CD14-positive monocyte (primary cell): ENCODE results near the gene KLF3. TPM values are rescaled to one million over a fixed set of nuclear protein-coding genes. Genes with fewer than 3 reads are reported as not detected.
A peak's percentile ranks its signal among the peaks of the same experiment; 100 is the strongest.

Source experiments
- DNase-seq, 3 donors: peaks; one replicate each; pipeline ENCODE4 v3.0.0-alpha.2; 2011 to 2022
- H2AFZ ChIP-seq: 2 replicates; pipeline ENCODE4 v1.6.0; 2012; ENCODE audit warnings: mild to moderate bottlenecking, low read depth, low read length, inconsistent platforms; ENCODE audit not compliant: insufficient read depth, poor library complexity, severe bottlenecking
- H3K27ac ChIP-seq, 2 donors: 1 replicate in 1 of 2; 2 replicates in 1 of 2; pipeline ENCODE4 v1.5.1; 2012 to 2013; ENCODE audit warnings: low read length in 2 of 2, control low read depth in 1 of 2, inconsistent platforms in 1 of 2, low read depth in 1 of 2, mild to moderate bottlenecking in 1 of 2
- H3K27me3 ChIP-seq, 2 donors: one replicate each; pipeline versions ENCODE4 v1.6.0 to v1.6.1; 2011 to 2013; ENCODE audit warnings: low read length in 2 of 2; ENCODE audit not compliant: control insufficient read depth in 2 of 2, insufficient read depth in 2 of 2
- H3K36me3 ChIP-seq, 2 donors: replicated peaks in 1 of 2; 1 replicate in 1 of 2; 2 replicates in 1 of 2; pipeline versions ENCODE4 v1.5.1 to v1.6.1; 2012 to 2013; ENCODE audit warnings: low read length in 2 of 2, control low read depth in 1 of 2, inconsistent platforms in 1 of 2, mild to moderate bottlenecking in 1 of 2; ENCODE audit not compliant: insufficient read depth in 2 of 2, control insufficient read depth in 1 of 2
- H3K4me1 ChIP-seq, 2 donors: 1 replicate in 1 of 2; 2 replicates in 1 of 2; pipeline versions ENCODE4 v1.5.1 to v1.6.1; 2012 to 2013; ENCODE audit warnings: low read length in 2 of 2, control low read depth in 1 of 2, inconsistent platforms in 1 of 2, mild to moderate bottlenecking in 1 of 2, moderate library complexity in 1 of 2; ENCODE audit not compliant: insufficient read depth in 2 of 2, control insufficient read depth in 1 of 2
- H3K4me2 ChIP-seq: replicated peaks from 2 replicates; pipeline ENCODE3; 2012; ENCODE audit warnings: low read length, moderate library complexity, mild to moderate bottlenecking; ENCODE audit not compliant: poor library complexity, severe bottlenecking; ENCODE audit errors: extremely low read depth
- H3K4me3 ChIP-seq, 3 experiments: fragments of 200-600 bp in 1 of 3; sonication (generic) in 1 of 3; replicated peaks in 1 of 3; 1 replicate in 2 of 3; 2 replicates in 1 of 3; pipeline ENCODE4 v1.5.1; 2011 to 2013; ENCODE audit warnings: low read length in 3 of 3, mild to moderate bottlenecking in 3 of 3, control low read depth in 2 of 3, low read depth in 2 of 3, inconsistent platforms in 1 of 3, moderate library complexity in 1 of 3
- H3K79me2 ChIP-seq: 2 replicates; pipeline ENCODE4 v1.6.0; 2012; ENCODE audit warnings: mild to moderate bottlenecking, control low read depth, inconsistent platforms, low read length, moderate library complexity; ENCODE audit not compliant: insufficient read depth
- H3K9ac ChIP-seq: 2 replicates; pipeline ENCODE4 v1.6.0; 2017; ENCODE audit warnings: low read length, mild to moderate bottlenecking; ENCODE audit not compliant: insufficient read depth, poor library complexity, severe bottlenecking
- H3K9me3 ChIP-seq, 2 donors: replicated peaks in 1 of 2; 1 replicate in 1 of 2; 2 replicates in 1 of 2; pipeline versions ENCODE4 v1.5.1 to v1.6.1; 2012 to 2013; ENCODE audit warnings: low read length in 2 of 2, control low read depth in 1 of 2; ENCODE audit not compliant: control insufficient read depth in 1 of 2, insufficient read depth in 1 of 2
- H4K20me1 ChIP-seq: 2 replicates; pipeline ENCODE4 v1.6.0; 2012; ENCODE audit warnings: mild to moderate bottlenecking, low read length, control low read depth, moderate library complexity; ENCODE audit not compliant: insufficient read depth
- H3K27ac Mint-ChIP-seq, 7 donors: one replicate each; pipeline ENCODE4 v1.8.0; 2020; ENCODE audit warnings: mild to moderate bottlenecking in 7 of 7, mixed read lengths in 7 of 7, moderate library complexity in 6 of 7, inconsistent platforms in 2 of 7
- H3K27me3 Mint-ChIP-seq, 3 donors: one replicate each; pipeline ENCODE4 v1.8.0; 2021 to 2022; ENCODE audit warnings: low read depth in 3 of 3, mild to moderate bottlenecking in 3 of 3, mixed read lengths in 3 of 3, moderate library complexity in 3 of 3, inconsistent platforms in 1 of 3
- H3K36me3 Mint-ChIP-seq, 2 donors: one replicate each; pipeline ENCODE4 v1.8.0; 2020; ENCODE audit warnings: mixed read lengths in 2 of 2, inconsistent platforms in 1 of 2, mild to moderate bottlenecking in 1 of 2
- H3K4me1 Mint-ChIP-seq: one replicate; pipeline ENCODE4 v1.8.0; 2020; ENCODE audit warnings: mild to moderate bottlenecking, mixed read lengths
- H3K4me3 Mint-ChIP-seq, 2 donors: one replicate each; pipeline ENCODE4 v1.8.0; 2020; ENCODE audit warnings: mild to moderate bottlenecking in 2 of 2, mixed read lengths in 2 of 2, moderate library complexity in 1 of 2
- H3K9me3 Mint-ChIP-seq, 7 donors: one replicate each; pipeline ENCODE4 v1.8.0; 2020 to 2022; ENCODE audit warnings: mixed read lengths in 7 of 7, mild to moderate bottlenecking in 6 of 7, moderate library complexity in 6 of 7, inconsistent platforms in 2 of 7
- WGBS: methylation state at CpG from one replicate; pipeline ENCODE4 v1.1.5; 2013; ENCODE audit warnings: missing lambda C conversion rate; ENCODE audit not compliant: insufficient coverage; 5-methylcytosine and 5-hydroxymethylcytosine counted together
- intact Hi-C, 2 donors: fragments of 100-400 bp; cut with micrococcal nuclease; formaldehyde crosslinking; loops; one replicate each; pipeline versions ENCODE4 v1.15.0 to v1.15.1; 2023
- polyA plus RNA-seq, 3 donors: library from polyadenylated mRNA; depleted of rRNA in 1 of 3; unstranded in 2 of 3; stranded (reverse) in 1 of 3; fragments of 300-500 nt in 2 of 3; fragments of >200 nt in 1 of 3; fragmentation: Illumina TruSeq in 2 of 3; gene quantifications; 1 replicate in 2 of 3; 2 replicates in 1 of 3; pipeline ENCODE4 v1.2.3, GENCODE V29; 2012 to 2021
- TF ChIP-seq, protein P1 (sequence below): fragments of 200-600 bp; IDR thresholded peaks from one replicate; pipeline ENCODE4 v1.8.0; 2022; ENCODE audit warnings: antibody characterized with exemption, mild to moderate bottlenecking

KLF3 gene
- polyA plus RNA-seq, 3 donors: 46.3 to 95.7 (median 53.9) TPM

DNA sequence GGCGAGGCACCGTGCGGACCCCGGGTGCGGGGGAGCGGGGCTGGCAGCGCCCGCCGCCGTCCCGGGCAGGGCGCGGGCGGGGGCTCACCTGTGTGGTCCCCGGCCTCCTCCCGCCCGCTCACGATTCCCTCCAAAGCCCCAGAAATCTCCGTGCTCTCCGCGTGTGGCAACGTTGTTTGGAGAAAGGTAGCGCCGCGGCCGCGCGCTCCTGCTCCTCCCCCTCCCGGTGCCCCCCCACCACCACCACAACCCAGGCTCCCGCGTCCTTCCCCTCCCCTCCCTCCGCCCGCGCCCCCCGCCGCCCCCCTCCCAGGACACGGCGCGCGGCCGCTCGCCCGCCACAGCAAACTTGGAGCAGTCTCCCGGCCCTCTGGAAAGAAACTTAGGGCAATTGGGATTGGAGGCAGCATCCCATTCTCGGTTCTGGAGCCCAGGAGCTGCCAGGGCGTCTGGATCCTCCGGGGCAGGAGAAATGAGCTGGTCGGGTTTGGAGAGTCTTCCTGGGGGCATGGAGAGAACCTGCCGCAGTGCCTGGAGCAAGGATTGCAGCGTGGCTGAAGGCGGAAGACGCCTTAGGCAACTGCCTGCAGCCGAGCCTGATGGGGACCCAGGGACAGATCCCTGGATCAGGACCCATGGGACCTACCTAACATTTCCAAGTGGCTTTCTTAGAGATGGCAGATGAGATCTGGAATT is 855 bp downstream of the KLF3 start:
- H3K9me3 Mint-ChIP-seq: peaks cover 0 to 5% (median 3%) of the 10 kb centered on the region in 7 donors
- Histone ChIP-seq H3K4me3 (peak overlapping the region; percentile 84 to 98 (median 94)), H2AFZ (peak overlapping the region; percentile 46), H3K4me1 (peaks cover 49 to 63% of the 10 kb centered on the region in 2 donors), H3K79me2 (peaks cover 77% of the 10 kb centered on the region), H3K27me3 (no peaks in the 10 kb centered on the region), H3K9me3 (no peaks in the 10 kb centered on the region), H3K27ac (peak overlapping the region; percentile 85 to 95), H3K9ac (peak overlapping the region; percentile 98), H3K36me3 (no peaks in the 10 kb centered on the region), H4K20me1 (peaks cover 13% of the 10 kb centered on the region), H3K4me2 (peak overlapping the region; percentile 78)
- TF ChIP-seq, protein P1, sequence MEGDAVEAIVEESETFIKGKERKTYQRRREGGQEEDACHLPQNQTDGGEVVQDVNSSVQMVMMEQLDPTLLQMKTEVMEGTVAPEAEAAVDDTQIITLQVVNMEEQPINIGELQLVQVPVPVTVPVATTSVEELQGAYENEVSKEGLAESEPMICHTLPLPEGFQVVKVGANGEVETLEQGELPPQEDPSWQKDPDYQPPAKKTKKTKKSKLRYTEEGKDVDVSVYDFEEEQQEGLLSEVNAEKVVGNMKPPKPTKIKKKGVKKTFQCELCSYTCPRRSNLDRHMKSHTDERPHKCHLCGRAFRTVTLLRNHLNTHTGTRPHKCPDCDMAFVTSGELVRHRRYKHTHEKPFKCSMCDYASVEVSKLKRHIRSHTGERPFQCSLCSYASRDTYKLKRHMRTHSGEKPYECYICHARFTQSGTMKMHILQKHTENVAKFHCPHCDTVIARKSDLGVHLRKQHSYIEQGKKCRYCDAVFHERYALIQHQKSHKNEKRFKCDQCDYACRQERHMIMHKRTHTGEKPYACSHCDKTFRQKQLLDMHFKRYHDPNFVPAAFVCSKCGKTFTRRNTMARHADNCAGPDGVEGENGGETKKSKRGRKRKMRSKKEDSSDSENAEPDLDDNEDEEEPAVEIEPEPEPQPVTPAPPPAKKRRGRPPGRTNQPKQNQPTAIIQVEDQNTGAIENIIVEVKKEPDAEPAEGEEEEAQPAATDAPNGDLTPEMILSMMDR: no peak
- H3K4me1 Mint-ChIP-seq: peaks cover 57% of the 10 kb centered on the region
- 0% methylated on average over 25 of the region's 53 CpGs for whole genome bisulfite sequencing
- DNase-seq: peak; percentile 36 to 53 (median 49)
- peaks cover 6 to 15% of the 10 kb centered on the region in 2 donors for H3K36me3 Mint-ChIP-seq
- peaks cover 0 to 8% (median 0%) of the 10 kb centered on the region in 3 donors for H3K27me3 Mint-ChIP-seq
- H3K27ac Mint-ChIP-seq: peak overlapping the region; percentile 89 to 97 (median 94)
- peak overlapping the region; percentile 99 for H3K4me3 Mint-ChIP-seq
- intact Hi-C loops: loop anchor here (5.0 kb wide), 2 partner anchors 43 to 143 kb away; no protein-coding TSS in a partner anchor

DNA sequence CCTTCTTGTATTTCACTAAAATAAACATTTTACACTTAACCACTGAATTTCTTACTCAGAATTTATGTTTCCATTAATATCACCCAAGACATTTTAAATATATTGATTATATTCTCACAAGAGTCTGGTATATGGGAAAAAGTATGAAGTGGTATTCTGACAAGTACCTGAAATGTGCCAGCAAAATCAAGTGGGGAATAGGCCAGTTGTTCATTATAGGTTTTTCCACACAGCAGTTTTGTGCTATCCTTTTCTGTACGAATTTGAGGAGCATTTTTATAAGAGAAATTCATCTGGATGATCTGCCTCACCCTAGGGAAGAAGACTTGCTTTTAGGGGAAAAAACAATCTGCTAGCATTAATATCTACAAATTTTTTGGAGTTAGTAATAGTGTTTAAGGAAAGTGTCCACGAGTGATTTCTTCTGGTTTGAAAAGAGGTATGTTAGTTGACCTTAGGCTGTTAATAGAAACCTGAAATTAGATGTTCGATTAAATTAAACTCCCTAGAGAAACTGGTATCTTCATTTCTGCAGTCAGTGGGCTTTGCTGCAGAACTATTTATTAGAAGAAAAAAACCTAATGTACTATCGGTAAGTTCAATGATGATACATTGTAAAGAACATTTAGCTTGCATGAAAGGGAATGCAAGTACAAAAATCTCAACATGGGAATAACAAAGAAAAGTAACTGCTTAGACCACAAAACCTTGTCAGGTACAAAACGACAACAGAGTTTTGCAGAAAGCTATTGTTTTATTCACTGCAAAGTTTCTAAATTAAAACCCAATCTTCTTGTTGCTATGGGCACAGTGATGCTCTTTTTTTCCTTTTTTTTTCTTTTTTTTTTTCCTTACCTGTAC is 1.8 kb downstream of the KLF3 start:
- WGBS: 0% methylated on average over 1 of the region's 5 CpGs
- Histone ChIP-seq H3K4me1 (peaks cover 59 to 72% of the 10 kb centered on the region in 2 donors), H2AFZ (no peak overlapping the region), H3K9me3 (no peaks in the 10 kb centered on the region), H3K27ac (peak overlapping the region in 1 of 2 donors; percentile 95), H3K4me2 (peak overlapping the region; percentile 78), H3K79me2 (peaks cover 86% of the 10 kb centered on the region), H3K36me3 (no peaks in the 10 kb centered on the region), H4K20me1 (peaks cover 22% of the 10 kb centered on the region), H3K27me3 (no peaks in the 10 kb centered on the region), H3K9ac (peak overlapping the region; percentile 98), H3K4me3 (peak overlapping the region; percentile 84 to 98 (median 94))
- peaks cover 10 to 18% of the 10 kb centered on the region in 2 donors for H3K36me3 Mint-ChIP-seq
- peak overlapping the region; percentile 99 for H3K4me3 Mint-ChIP-seq
- peak overlapping the region; percentile 94 to 97 (median 97) for H3K27ac Mint-ChIP-seq
- DNase-seq: no peak
- H3K4me1 Mint-ChIP-seq: peaks cover 64% of the 10 kb centered on the region
- H3K27me3 Mint-ChIP-seq: peaks cover 0 to 5% (median 0%) of the 10 kb centered on the region in 3 donors
- TF ChIP-seq, protein P1: no peak
- intact Hi-C loops: loop anchor here in 1 of 2 donors (2.0 kb wide), 1 partner anchor 141 kb away; no protein-coding TSS in a partner anchor
- peaks cover 0 to 4% (median 2%) of the 10 kb centered on the region in 7 donors for H3K9me3 Mint-ChIP-seq
